GM23338 (cell line): Measurements from ENCODE around the gene UHRF2. TPM values are rescaled to one million over a fixed set of nuclear protein-coding genes. Genes with fewer than 3 reads are reported as not detected.

Experiments
- ATAC-seq: fragments of 200-7000 bp; cut with Tn5 transposase; 3 replicates; pipeline ENCODE4 v1.9.1; 2020
- DNase-seq: peaks from one replicate; pipeline ENCODE4 v3.0.0-alpha.2; 2015; ENCODE audit warnings: low spot score
- H2AFZ ChIP-seq: fragments of 200-600 bp; sonication (generic); 2 replicates; pipeline ENCODE4 v1.8.0; 2016; ENCODE audit warnings: antibody characterized with exemption, mild to moderate bottlenecking, moderate library complexity
- H3F3A ChIP-seq: fragments of 200-600 bp; sonication (generic); replicated peaks from 2 replicates; pipeline ENCODE4 v1.8.0; 2017; ENCODE audit warnings: antibody characterized with exemption, mixed run types, low read depth
- H3K27ac ChIP-seq: fragments of 200-600 bp; sonication (generic); 2 replicates; pipeline ENCODE4 v1.6.1; 2016; ENCODE audit warnings: low read depth
- H3K27me3 ChIP-seq: fragments of 200-600 bp; sonication (generic); 2 replicates; pipeline ENCODE4 v1.8.0; 2016; ENCODE audit warnings: mild to moderate bottlenecking, mixed run types, moderate library complexity; ENCODE audit not compliant: insufficient read depth
- H3K36me3 ChIP-seq: fragments of 200-600 bp; sonication (generic); 2 replicates; pipeline ENCODE4 v1.8.0; 2016; ENCODE audit warnings: mild to moderate bottlenecking; ENCODE audit not compliant: insufficient read depth
- H3K4me1 ChIP-seq: fragments of 200-600 bp; sonication (generic); 2 replicates; pipeline ENCODE4 v1.8.0; 2016; ENCODE audit warnings: mild to moderate bottlenecking, moderate library complexity; ENCODE audit not compliant: insufficient read depth
- H3K4me2 ChIP-seq: fragments of 200-600 bp; sonication (generic); 2 replicates; pipeline ENCODE4 v1.7.1; 2017; ENCODE audit warnings: mixed run types
- H3K4me3 ChIP-seq: fragments of 200-600 bp; sonication (generic); 2 replicates; pipeline ENCODE4 v1.6.1; 2016; ENCODE audit warnings: mixed run types
- H3K79me2 ChIP-seq: fragments of 200-600 bp; sonication (generic); replicated peaks from 2 replicates; pipeline ENCODE4 v1.8.0; 2017; ENCODE audit warnings: mild to moderate bottlenecking; ENCODE audit not compliant: insufficient read depth
- H3K9me2 ChIP-seq: fragments of 200-600 bp; sonication (generic); 2 replicates; pipeline ENCODE4 v1.8.0; 2017; ENCODE audit not compliant: insufficient read depth
- H4K20me1 ChIP-seq: fragments of 200-600 bp; sonication (generic); replicated peaks from 2 replicates; pipeline ENCODE4 v1.8.0; 2017; ENCODE audit warnings: mild to moderate bottlenecking; ENCODE audit not compliant: insufficient read depth
- H3K27ac Mint-ChIP-seq: 2 replicates; pipeline ENCODE4 v1.8.0; 2020; ENCODE audit warnings: inconsistent platforms, mild to moderate bottlenecking, moderate library complexity, mixed read lengths
- H3K27me3 Mint-ChIP-seq: 3 replicates; pipeline ENCODE4 v1.8.0; 2022; ENCODE audit warnings: low read depth, mild to moderate bottlenecking, moderate library complexity, mixed read lengths, inconsistent platforms; ENCODE audit not compliant: insufficient read depth, poor library complexity
- H3K36me3 Mint-ChIP-seq: 3 replicates; pipeline ENCODE4 v1.8.0; 2021; ENCODE audit warnings: low read depth, mild to moderate bottlenecking, inconsistent platforms, moderate library complexity, mixed read lengths
- H3K4me1 Mint-ChIP-seq: 3 replicates; pipeline ENCODE4 v1.8.0; 2020; ENCODE audit warnings: mild to moderate bottlenecking, inconsistent platforms, mixed read lengths
- H3K4me3 Mint-ChIP-seq: 3 replicates; pipeline ENCODE4 v1.8.0; 2021; ENCODE audit warnings: moderate library complexity, mild to moderate bottlenecking, inconsistent platforms, mixed read lengths
- H3K9me3 Mint-ChIP-seq: 3 replicates; pipeline ENCODE4 v1.8.0; 2020; ENCODE audit warnings: moderate library complexity, mild to moderate bottlenecking, inconsistent platforms, mixed read lengths
- CREB1 ChIP-seq: fragments of 250-450 bp; sonication (Bioruptor Pico); IDR thresholded peaks from 2 replicates; pipeline ENCODE4 v1.5.0; 2020; ENCODE audit warnings: low read depth, mild to moderate bottlenecking, moderate library complexity
- EZH2 ChIP-seq: fragments of 200-600 bp; sonication (generic); IDR thresholded peaks from one replicate; pipeline ENCODE4 v1.8.0; 2017; ENCODE audit warnings: antibody characterized with exemption, mild to moderate bottlenecking, low read depth; ENCODE audit not compliant: unreplicated experiment
- NANOG ChIP-seq: IDR thresholded peaks from 2 replicates; pipeline ENCODE4 v1.6.1; 2016; ENCODE audit warnings: antibody characterized with exemption, borderline replicate concordance
- POLR2AphosphoS5 ChIP-seq: IDR thresholded peaks from 2 replicates; pipeline ENCODE4 v1.6.1; 2016; ENCODE audit warnings: antibody characterized with exemption, low read depth
- STAT1 ChIP-seq: IDR thresholded peaks from one replicate; pipeline ENCODE4 v1.6.1; 2016; ENCODE audit warnings: antibody characterized with exemption; ENCODE audit not compliant: unreplicated experiment
- ZNF331 ChIP-seq: fragments of 250-450 bp; sonication (Bioruptor Pico); IDR thresholded peaks from 2 replicates; pipeline ENCODE4 v1.5.0; 2020; ENCODE audit warnings: low read depth, mild to moderate bottlenecking, moderate library complexity
- polyA plus RNA-seq: library from polyadenylated mRNA; unstranded; fragments of >200 nt; fragmentation: Nextera tagmentation; extraction: Ambion mirVana; gene quantifications from 2 replicates; pipeline ENCODE4 v1.2.1, GENCODE V29; 2016
- total RNA-seq: library from RNA; depleted of rRNA; stranded (reverse); fragments of >200 nt; shearing (Covaris generic); gene quantifications from 2 replicates; pipeline ENCODE4 v1.2.3, GENCODE V29; 2014
- TF ChIP-seq, protein P1 (sequence below), 2 experiments: fragments of 200-600 bp in 1 of 2; sonication (generic) in 1 of 2; conservative IDR thresholded peaks; 2 replicates each; pipeline versions ENCODE4 v1.5.1 to v1.6.1; 2016 to 2017; ENCODE audit warnings: antibody characterized with exemption in 2 of 2, low read depth in 2 of 2, mild to moderate bottlenecking in 2 of 2, moderate library complexity in 1 of 2
- TF ChIP-seq, protein P2 (sequence below): IDR thresholded peaks from 2 replicates; pipeline ENCODE4 v1.6.1; 2016; ENCODE audit warnings: antibody characterized with exemption
- TF ChIP-seq, protein P3 (sequence below): fragments of 250-450 bp; sonication (Bioruptor Pico); IDR thresholded peaks from 2 replicates; pipeline ENCODE4 v1.5.0; 2020; ENCODE audit warnings: mild to moderate bottlenecking, moderate library complexity

UHRF2 gene
- total and polyA plus RNA-seq, 2 experiments from 2014 or later: 15.1 to 51.6 TPM

DNA sequence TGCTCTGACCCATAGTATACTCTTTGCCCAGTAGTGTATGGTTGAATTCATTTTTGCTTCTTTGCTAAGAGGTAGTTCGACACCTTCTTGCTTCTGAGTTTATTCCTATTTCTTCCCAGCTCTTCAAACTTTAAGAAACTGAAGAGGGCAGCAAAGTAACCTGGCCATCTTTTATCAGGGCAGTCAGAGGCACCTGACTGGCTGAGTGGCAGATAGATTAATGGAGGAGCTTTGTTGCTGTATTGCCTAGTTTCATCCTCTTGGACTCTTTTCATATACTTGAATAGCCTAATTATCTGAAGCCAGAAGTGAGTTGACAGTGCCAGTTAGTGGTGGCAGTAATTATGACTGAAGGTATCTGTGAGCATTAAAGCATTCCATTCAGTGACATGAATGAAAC is 82.5 kb downstream of the UHRF2 start:
- Histone ChIP-seq H3K36me3 (peaks cover 6% of the 10 kb centered on the region; the same call in 1 of the 2 replicates), H3K27ac (no peak overlapping the region), H3K79me2 (peaks cover 10% of the 10 kb centered on the region), H3K4me1 (0 out of 2 replicates have a peak, but pooled peaks cover 7% of the 10 kb centered on the region), H3K27me3 (no peaks in the 10 kb centered on the region), H3K4me2 (no peak overlapping the region), H2AFZ (no peak overlapping the region), H4K20me1 (no peaks in the 10 kb centered on the region; the same call in none of the 2 replicates), H3F3A (no peaks in the 10 kb centered on the region), H3K4me3 (no peak overlapping the region), H3K9me2 (no peaks in the 10 kb centered on the region)
- Mint-ChIP-seq H3K27ac (peak overlapping the region; percentile 18; the same call in 1 of the 2 replicates), H3K36me3 (peaks cover 25% of the 10 kb centered on the region; the same call in 2 of the 3 replicates), H3K4me1 (no peaks in the 10 kb centered on the region), H3K4me3 (no peak overlapping the region), H3K9me3 (no peaks in the 10 kb centered on the region), H3K27me3 (peaks cover 6% of the 10 kb centered on the region)
- ATAC-seq (no peak; the same call in 2 of the 3 replicates), DNase-seq (peak; percentile 24)
- no peak for TF ChIP-seq EZH2
- TF ChIP-seq, protein P1, sequence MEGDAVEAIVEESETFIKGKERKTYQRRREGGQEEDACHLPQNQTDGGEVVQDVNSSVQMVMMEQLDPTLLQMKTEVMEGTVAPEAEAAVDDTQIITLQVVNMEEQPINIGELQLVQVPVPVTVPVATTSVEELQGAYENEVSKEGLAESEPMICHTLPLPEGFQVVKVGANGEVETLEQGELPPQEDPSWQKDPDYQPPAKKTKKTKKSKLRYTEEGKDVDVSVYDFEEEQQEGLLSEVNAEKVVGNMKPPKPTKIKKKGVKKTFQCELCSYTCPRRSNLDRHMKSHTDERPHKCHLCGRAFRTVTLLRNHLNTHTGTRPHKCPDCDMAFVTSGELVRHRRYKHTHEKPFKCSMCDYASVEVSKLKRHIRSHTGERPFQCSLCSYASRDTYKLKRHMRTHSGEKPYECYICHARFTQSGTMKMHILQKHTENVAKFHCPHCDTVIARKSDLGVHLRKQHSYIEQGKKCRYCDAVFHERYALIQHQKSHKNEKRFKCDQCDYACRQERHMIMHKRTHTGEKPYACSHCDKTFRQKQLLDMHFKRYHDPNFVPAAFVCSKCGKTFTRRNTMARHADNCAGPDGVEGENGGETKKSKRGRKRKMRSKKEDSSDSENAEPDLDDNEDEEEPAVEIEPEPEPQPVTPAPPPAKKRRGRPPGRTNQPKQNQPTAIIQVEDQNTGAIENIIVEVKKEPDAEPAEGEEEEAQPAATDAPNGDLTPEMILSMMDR (conservative IDR thresholded peaks at IDR 0.05; ENCODE audit: low read depth in 2 of 2): peak; percentile 11 to 32; a peak in 2 of 4 replicates

DNA sequence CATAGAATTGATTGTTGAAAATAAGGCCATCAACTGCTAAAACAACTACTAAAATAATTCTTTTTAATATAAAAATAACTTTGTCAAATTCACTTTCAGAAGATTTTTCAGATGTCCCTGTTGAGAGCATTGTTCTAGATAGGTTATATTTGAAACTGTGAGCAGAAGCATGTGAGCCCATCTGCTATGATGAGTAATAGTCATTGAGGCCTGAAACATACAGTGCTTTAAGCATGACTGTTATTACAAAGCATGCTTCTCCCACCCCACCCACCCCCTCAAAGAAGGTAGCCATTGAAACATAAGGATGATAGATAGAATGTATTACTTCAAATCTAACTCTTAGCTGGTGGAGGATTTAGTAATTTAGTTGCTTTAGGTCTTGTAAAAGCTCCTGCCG is 86.0 kb downstream of the UHRF2 start:
- H3K4me2 ChIP-seq: no peak overlapping the region
- H3K9me3 Mint-ChIP-seq: no peaks in the 10 kb centered on the region
- ATAC-seq (no peak), DNase-seq (no peak)
- no peaks in the 10 kb centered on the region for H3K9me2 ChIP-seq
- H3K36me3 Mint-ChIP-seq: peaks cover 34% of the 10 kb centered on the region; the same call in 2 of the 3 replicates
- no peak overlapping the region for H2AFZ ChIP-seq
- H3K36me3 ChIP-seq: peaks cover 10% of the 10 kb centered on the region; the same call in 1 of the 2 replicates
- H3F3A ChIP-seq: no peaks in the 10 kb centered on the region
- no peaks in the 10 kb centered on the region for H3K4me1 Mint-ChIP-seq
- H3K27me3 ChIP-seq: no peaks in the 10 kb centered on the region
- H3K27ac ChIP-seq: no peak overlapping the region
- H3K27ac Mint-ChIP-seq: no peak overlapping the region
- H3K79me2 ChIP-seq: no peaks in the 10 kb centered on the region
- TF ChIP-seq, protein P2, sequence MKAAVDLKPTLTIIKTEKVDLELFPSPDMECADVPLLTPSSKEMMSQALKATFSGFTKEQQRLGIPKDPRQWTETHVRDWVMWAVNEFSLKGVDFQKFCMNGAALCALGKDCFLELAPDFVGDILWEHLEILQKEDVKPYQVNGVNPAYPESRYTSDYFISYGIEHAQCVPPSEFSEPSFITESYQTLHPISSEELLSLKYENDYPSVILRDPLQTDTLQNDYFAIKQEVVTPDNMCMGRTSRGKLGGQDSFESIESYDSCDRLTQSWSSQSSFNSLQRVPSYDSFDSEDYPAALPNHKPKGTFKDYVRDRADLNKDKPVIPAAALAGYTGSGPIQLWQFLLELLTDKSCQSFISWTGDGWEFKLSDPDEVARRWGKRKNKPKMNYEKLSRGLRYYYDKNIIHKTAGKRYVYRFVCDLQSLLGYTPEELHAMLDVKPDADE: no peak
- no peak for TF ChIP-seq ZNF331 (CRISPR knock-in tag)
- TF ChIP-seq, protein P3, sequence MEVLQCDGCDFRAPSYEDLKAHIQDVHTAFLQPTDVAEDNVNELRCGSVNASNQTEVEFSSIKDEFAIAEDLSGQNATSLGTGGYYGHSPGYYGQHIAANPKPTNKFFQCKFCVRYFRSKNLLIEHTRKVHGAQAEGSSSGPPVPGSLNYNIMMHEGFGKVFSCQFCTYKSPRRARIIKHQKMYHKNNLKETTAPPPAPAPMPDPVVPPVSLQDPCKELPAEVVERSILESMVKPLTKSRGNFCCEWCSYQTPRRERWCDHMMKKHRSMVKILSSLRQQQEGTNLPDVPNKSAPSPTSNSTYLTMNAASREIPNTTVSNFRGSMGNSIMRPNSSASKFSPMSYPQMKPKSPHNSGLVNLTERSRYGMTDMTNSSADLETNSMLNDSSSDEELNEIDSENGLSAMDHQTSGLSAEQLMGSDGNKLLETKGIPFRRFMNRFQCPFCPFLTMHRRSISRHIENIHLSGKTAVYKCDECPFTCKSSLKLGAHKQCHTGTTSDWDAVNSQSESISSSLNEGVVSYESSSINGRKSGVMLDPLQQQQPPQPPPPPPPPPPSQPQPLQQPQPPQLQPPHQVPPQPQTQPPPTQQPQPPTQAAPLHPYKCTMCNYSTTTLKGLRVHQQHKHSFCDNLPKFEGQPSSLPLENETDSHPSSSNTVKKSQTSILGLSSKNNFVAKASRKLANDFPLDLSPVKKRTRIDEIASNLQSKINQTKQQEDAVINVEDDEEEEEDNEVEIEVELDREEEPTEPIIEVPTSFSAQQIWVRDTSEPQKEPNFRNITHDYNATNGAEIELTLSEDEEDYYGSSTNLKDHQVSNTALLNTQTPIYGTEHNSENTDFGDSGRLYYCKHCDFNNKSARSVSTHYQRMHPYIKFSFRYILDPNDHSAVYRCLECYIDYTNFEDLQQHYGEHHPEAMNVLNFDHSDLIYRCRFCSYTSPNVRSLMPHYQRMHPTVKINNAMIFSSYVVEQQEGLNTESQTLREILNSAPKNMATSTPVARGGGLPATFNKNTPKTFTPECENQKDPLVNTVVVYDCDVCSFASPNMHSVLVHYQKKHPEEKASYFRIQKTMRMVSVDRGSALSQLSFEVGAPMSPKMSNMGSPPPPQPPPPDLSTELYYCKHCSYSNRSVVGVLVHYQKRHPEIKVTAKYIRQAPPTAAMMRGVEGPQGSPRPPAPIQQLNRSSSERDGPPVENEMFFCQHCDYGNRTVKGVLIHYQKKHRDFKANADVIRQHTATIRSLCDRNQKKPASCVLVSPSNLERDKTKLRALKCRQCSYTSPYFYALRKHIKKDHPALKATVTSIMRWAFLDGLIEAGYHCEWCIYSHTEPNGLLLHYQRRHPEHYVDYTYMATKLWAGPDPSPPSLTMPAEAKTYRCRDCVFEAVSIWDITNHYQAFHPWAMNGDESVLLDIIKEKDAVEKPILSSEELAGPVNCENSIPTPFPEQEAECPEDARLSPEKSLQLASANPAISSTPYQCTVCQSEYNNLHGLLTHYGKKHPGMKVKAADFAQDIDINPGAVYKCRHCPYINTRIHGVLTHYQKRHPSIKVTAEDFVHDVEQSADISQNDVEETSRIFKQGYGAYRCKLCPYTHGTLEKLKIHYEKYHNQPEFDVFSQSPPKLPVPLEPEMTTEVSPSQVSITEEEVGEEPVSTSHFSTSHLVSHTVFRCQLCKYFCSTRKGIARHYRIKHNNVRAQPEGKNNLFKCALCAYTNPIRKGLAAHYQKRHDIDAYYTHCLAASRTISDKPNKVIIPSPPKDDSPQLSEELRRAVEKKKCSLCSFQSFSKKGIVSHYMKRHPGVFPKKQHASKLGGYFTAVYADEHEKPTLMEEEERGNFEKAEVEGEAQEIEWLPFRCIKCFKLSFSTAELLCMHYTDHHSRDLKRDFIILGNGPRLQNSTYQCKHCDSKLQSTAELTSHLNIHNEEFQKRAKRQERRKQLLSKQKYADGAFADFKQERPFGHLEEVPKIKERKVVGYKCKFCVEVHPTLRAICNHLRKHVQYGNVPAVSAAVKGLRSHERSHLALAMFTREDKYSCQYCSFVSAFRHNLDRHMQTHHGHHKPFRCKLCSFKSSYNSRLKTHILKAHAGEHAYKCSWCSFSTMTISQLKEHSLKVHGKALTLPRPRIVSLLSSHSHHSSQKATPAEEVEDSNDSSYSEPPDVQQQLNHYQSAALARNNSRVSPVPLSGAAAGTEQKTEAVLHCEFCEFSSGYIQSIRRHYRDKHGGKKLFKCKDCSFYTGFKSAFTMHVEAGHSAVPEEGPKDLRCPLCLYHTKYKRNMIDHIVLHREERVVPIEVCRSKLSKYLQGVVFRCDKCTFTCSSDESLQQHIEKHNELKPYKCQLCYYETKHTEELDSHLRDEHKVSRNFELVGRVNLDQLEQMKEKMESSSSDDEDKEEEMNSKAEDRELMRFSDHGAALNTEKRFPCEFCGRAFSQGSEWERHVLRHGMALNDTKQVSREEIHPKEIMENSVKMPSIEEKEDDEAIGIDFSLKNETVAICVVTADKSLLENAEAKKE (CRISPR knock-in tag): no peak
- TF ChIP-seq POLR2AphosphoS5: no peak
- no peak for TF ChIP-seq STAT1
- TF ChIP-seq NANOG: no peak
- TF ChIP-seq CREB1: no peak
- no peak overlapping the region for H3K4me3 Mint-ChIP-seq
- H3K4me3 ChIP-seq: no peak overlapping the region
- H3K27me3 Mint-ChIP-seq: peaks cover 2% of the 10 kb centered on the region
- H4K20me1 ChIP-seq: no peaks in the 10 kb centered on the region
- no peaks in the 10 kb centered on the region for H3K4me1 ChIP-seq
